GM23248 (cell line): ENCODE data around the gene RBFOX2. TPM values are rescaled to one million over a fixed set of nuclear protein-coding genes. Genes with fewer than 3 reads are reported as not detected.

Experiments used
- DNase-seq: peaks from one replicate; pipeline ENCODE4 v3.0.0-alpha.2; 2015
- H2AFZ ChIP-seq: fragments of 200-600 bp; sonication (generic); 2 replicates; pipeline ENCODE4 v1.6.1; 2016; ENCODE audit warnings: antibody characterized with exemption
- H3F3A ChIP-seq: fragments of 200-600 bp; sonication (generic); 2 replicates; pipeline ENCODE4 v1.6.1; 2016; ENCODE audit warnings: mild to moderate bottlenecking, antibody characterized with exemption, mixed run types; ENCODE audit not compliant: insufficient read depth
- H3K27ac ChIP-seq: fragments of 200-600 bp; sonication (generic); 2 replicates; pipeline ENCODE4 v1.5.1; 2016; ENCODE audit warnings: mild to moderate bottlenecking
- H3K27me3 ChIP-seq: fragments of 200-600 bp; sonication (generic); replicated peaks from 2 replicates; pipeline ENCODE4 v1.6.1; 2016; ENCODE audit warnings: mild to moderate bottlenecking; ENCODE audit not compliant: insufficient read depth
- H3K36me3 ChIP-seq: fragments of 200-600 bp; sonication (generic); 2 replicates; pipeline ENCODE4 v1.6.1; 2016; ENCODE audit warnings: low read depth, mild to moderate bottlenecking
- H3K4me1 ChIP-seq: fragments of 200-600 bp; sonication (generic); 2 replicates; pipeline ENCODE4 v1.6.1; 2016; ENCODE audit warnings: mild to moderate bottlenecking; ENCODE audit not compliant: insufficient read depth
- H3K4me2 ChIP-seq: fragments of 200-600 bp; sonication (generic); one replicate; pipeline ENCODE4 v1.6.1; 2016; ENCODE audit warnings: mild to moderate bottlenecking; ENCODE audit not compliant: unreplicated experiment
- H3K4me3 ChIP-seq: fragments of 200-600 bp; sonication (generic); 2 replicates; pipeline ENCODE4 v1.5.1; 2016; ENCODE audit warnings: mild to moderate bottlenecking
- H3K79me2 ChIP-seq: fragments of 200-600 bp; sonication (generic); 2 replicates; pipeline ENCODE4 v1.6.1; 2016; ENCODE audit warnings: mild to moderate bottlenecking; ENCODE audit not compliant: insufficient read depth
- H3K9ac ChIP-seq: fragments of 200-600 bp; sonication (generic); 2 replicates; pipeline ENCODE4 v1.6.1; 2016; ENCODE audit warnings: mild to moderate bottlenecking
- H3K9me2 ChIP-seq: fragments of 200-600 bp; sonication (generic); 2 replicates; pipeline ENCODE4 v1.6.1; 2016; ENCODE audit warnings: mixed run types, mild to moderate bottlenecking, moderate library complexity; ENCODE audit not compliant: insufficient read depth
- H3K9me3 ChIP-seq: fragments of 200-600 bp; sonication (generic); one replicate; pipeline ENCODE4 v1.6.1; 2017; ENCODE audit warnings: low read depth
- H4K20me1 ChIP-seq: fragments of 200-600 bp; sonication (generic); 2 replicates; pipeline ENCODE4 v1.6.0; 2016; ENCODE audit not compliant: insufficient read depth
- EZH2 ChIP-seq: fragments of 200-600 bp; sonication (generic); IDR thresholded peaks from 2 replicates; pipeline ENCODE4 v1.6.1; 2018; ENCODE audit warnings: antibody characterized with exemption, mild to moderate bottlenecking; ENCODE audit not compliant: insufficient read depth, poor library complexity, severe bottlenecking
- EZH2phosphoT487 ChIP-seq: fragments of 200-600 bp; sonication (generic); IDR thresholded peaks from 2 replicates; pipeline ENCODE4 v1.6.1; 2018; ENCODE audit warnings: antibody characterized with exemption, moderate library complexity, mild to moderate bottlenecking, low read depth; ENCODE audit not compliant: insufficient read depth
- WGBS, 2 experiments: methylation state at CpG; one replicate each; pipeline ENCODE4 v1.1.6; 2015 to 2017; ENCODE audit warnings: low lambda C conversion rate in 2 of 2, low coverage in 1 of 2; ENCODE audit errors: missing lambda C conversion rate in 2 of 2; 5-methylcytosine and 5-hydroxymethylcytosine counted together
- in situ Hi-C: fragments of 300-500 bp; cut with MboI; formaldehyde crosslinking; loops from 2 replicates; pipeline ENCODE4 v1.15.0; 2020
- polyA plus RNA-seq: library from polyadenylated mRNA; unstranded; fragments of >200 nt; fragmentation: Nextera tagmentation; extraction: Ambion mirVana; gene quantifications from 2 replicates; pipeline ENCODE4 v1.2.1, GENCODE V29; 2016
- total RNA-seq: library from RNA; depleted of rRNA; stranded (reverse); fragments of >200 nt; shearing (Covaris generic); gene quantifications from 2 replicates; pipeline ENCODE4 v1.2.3, GENCODE V29; 2014

RBFOX2 gene
- total and polyA plus RNA-seq, 2 experiments from 2014 or later, result 127 to 136 TPM

- Histone ChIP-seq H3F3A (peaks cover 28% of the 10 kb centered on the region), H2AFZ (no peak overlapping the region), H3K9me2 (no peaks in the 10 kb centered on the region), H3K4me1 (peaks cover 58% of the 10 kb centered on the region), H3K36me3 (no peaks in the 10 kb centered on the region), H3K27me3 (no peaks in the 10 kb centered on the region), H3K9ac (no peak overlapping the region), H4K20me1 (peaks cover 3% of the 10 kb centered on the region), H3K9me3 (no peaks in the 10 kb centered on the region), H3K4me2 (peak overlapping the region; percentile 58), H3K4me3 (no peak overlapping the region), H3K79me2 (peaks cover 100% of the 10 kb centered on the region), H3K27ac (peak overlapping the region; percentile 46)
- TF ChIP-seq EZH2 (no peak), EZH2phosphoT487 (no peak)
- DNase-seq, result peak; percentile 90
- in situ Hi-C loops, result no loop called here
- WGBS, 2 experiments, result 0 to 9% methylated on average over 2 of the region's 2 CpGs
These were observed 17.7 kb downstream of the RBFOX2 start for GRCh38 chr22:36010882-36011281.

- Histone ChIP-seq H3K79me2 (peaks cover 100% of the 10 kb centered on the region), H2AFZ (no peak overlapping the region), H3F3A (peaks cover 21% of the 10 kb centered on the region), H3K27ac (no peak overlapping the region), H3K9me2 (no peaks in the 10 kb centered on the region), H3K9me3 (no peaks in the 10 kb centered on the region), H3K27me3 (no peaks in the 10 kb centered on the region), H3K4me2 (no peak overlapping the region), H3K9ac (no peak overlapping the region), H3K36me3 (no peaks in the 10 kb centered on the region), H3K4me3 (no peak overlapping the region), H4K20me1 (peaks cover 3% of the 10 kb centered on the region), H3K4me1 (peaks cover 50% of the 10 kb centered on the region)
- 57 to 60% methylated on average over 10 of the region's 10 CpGs for WGBS, 2 experiments
- no peak for TF ChIP-seq EZH2
- no peak for TF ChIP-seq EZH2phosphoT487
- no peak for DNase-seq
- in situ Hi-C loops, result no loop called here
These were observed 18.5 kb downstream of the RBFOX2 start for GRCh38 chr22:36010090-36010489.

- DNase-seq, result peak; percentile 83
- Histone ChIP-seq H3K9me2 (no peaks in the 10 kb centered on the region), H2AFZ (no peak overlapping the region), H3K36me3 (no peaks in the 10 kb centered on the region), H3K4me3 (no peak overlapping the region), H3F3A (peaks cover 14% of the 10 kb centered on the region), H3K9me3 (no peaks in the 10 kb centered on the region), H3K4me1 (peaks cover 43% of the 10 kb centered on the region), H4K20me1 (peaks cover 3% of the 10 kb centered on the region; the same call in 1 of the 2 replicates), H3K27ac (peak overlapping the region; percentile 65), H3K4me2 (peak overlapping the region; percentile 31), H3K27me3 (no peaks in the 10 kb centered on the region), H3K9ac (peak overlapping the region; percentile 52), H3K79me2 (peaks cover 100% of the 10 kb centered on the region)
- WGBS, 2 experiments, result 33 to 42% methylated on average over 3 of the region's 3 CpGs
- in situ Hi-C loops, result no loop called here
- TF ChIP-seq EZH2, result no peak
- no peak for TF ChIP-seq EZH2phosphoT487
These were observed 19.5 kb downstream of the RBFOX2 start for GRCh38 chr22:36009085-36009484.

- H3K79me2 ChIP-seq, result peaks cover 100% of the 10 kb centered on the region
- peaks cover 14% of the 10 kb centered on the region for H3F3A ChIP-seq
- H3K9me3 ChIP-seq, result no peaks in the 10 kb centered on the region
- no peaks in the 10 kb centered on the region for H3K9me2 ChIP-seq
- peak overlapping the region; percentile 65 for H3K27ac ChIP-seq
- H3K4me2 ChIP-seq, result peak overlapping the region; percentile 31
- WGBS, 2 experiments, result 33 to 50% methylated on average over 3 of the region's 3 CpGs
- in situ Hi-C loops, result no loop called here
- peaks cover 43% of the 10 kb centered on the region for H3K4me1 ChIP-seq
- no peak overlapping the region for H2AFZ ChIP-seq
- no peaks in the 10 kb centered on the region for H3K36me3 ChIP-seq
- peak overlapping the region; percentile 52 for H3K9ac ChIP-seq
- H3K27me3 ChIP-seq, result no peaks in the 10 kb centered on the region
- TF ChIP-seq EZH2, result no peak
- H4K20me1 ChIP-seq, result peaks cover under 1% of the 10 kb centered on the region; the same call in 1 of the 2 replicates
- DNase-seq, result no peak
- no peak overlapping the region for H3K4me3 ChIP-seq
These were observed 20.1 kb downstream of the RBFOX2 start for GRCh38 chr22:36008565-36008964.

- Histone ChIP-seq H3K9me3 (no peaks in the 10 kb centered on the region), H3K9ac (peak overlapping the region; percentile 52), H3F3A (peaks cover 14% of the 10 kb centered on the region), H4K20me1 (no peaks in the 10 kb centered on the region; the same call in 1 of the 2 replicates), H3K79me2 (peaks cover 100% of the 10 kb centered on the region), H3K27me3 (no peaks in the 10 kb centered on the region), H3K36me3 (no peaks in the 10 kb centered on the region), H3K4me2 (peak overlapping the region; percentile 31), H3K9me2 (no peaks in the 10 kb centered on the region), H3K4me3 (no peak overlapping the region), H3K4me1 (peaks cover 43% of the 10 kb centered on the region), H2AFZ (no peak overlapping the region), H3K27ac (peak overlapping the region; percentile 65)
- TF ChIP-seq EZH2 (no peak), EZH2phosphoT487 (no peak)
- in situ Hi-C loops, result no loop called here
- DNase-seq, result no peak
These were observed 20.5 kb downstream of the RBFOX2 start for GRCh38 chr22:36008131-36008530.
